GM12801 (cell line): Measurements from ENCODE around the gene CEACAM3.

Experiments used
- TF ChIP-seq, protein P1 (sequence below): IDR thresholded peaks from one replicate; pipeline ENCODE4 v1.5.1; 2011; ENCODE audit warnings: control low read depth; ENCODE audit not compliant: insufficient read length; ENCODE audit errors: extremely low read depth

Gene CEACAM3

GRCh38 chr19:41767115-41767514 is 29.3 kb upstream of the CEACAM3 start:
- TF ChIP-seq, protein P1, sequence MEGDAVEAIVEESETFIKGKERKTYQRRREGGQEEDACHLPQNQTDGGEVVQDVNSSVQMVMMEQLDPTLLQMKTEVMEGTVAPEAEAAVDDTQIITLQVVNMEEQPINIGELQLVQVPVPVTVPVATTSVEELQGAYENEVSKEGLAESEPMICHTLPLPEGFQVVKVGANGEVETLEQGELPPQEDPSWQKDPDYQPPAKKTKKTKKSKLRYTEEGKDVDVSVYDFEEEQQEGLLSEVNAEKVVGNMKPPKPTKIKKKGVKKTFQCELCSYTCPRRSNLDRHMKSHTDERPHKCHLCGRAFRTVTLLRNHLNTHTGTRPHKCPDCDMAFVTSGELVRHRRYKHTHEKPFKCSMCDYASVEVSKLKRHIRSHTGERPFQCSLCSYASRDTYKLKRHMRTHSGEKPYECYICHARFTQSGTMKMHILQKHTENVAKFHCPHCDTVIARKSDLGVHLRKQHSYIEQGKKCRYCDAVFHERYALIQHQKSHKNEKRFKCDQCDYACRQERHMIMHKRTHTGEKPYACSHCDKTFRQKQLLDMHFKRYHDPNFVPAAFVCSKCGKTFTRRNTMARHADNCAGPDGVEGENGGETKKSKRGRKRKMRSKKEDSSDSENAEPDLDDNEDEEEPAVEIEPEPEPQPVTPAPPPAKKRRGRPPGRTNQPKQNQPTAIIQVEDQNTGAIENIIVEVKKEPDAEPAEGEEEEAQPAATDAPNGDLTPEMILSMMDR, result no peak

GRCh38 chr19:41769608-41770007 is 26.8 kb upstream of the CEACAM3 start:
- TF ChIP-seq, protein P1, result no peak

DNA sequence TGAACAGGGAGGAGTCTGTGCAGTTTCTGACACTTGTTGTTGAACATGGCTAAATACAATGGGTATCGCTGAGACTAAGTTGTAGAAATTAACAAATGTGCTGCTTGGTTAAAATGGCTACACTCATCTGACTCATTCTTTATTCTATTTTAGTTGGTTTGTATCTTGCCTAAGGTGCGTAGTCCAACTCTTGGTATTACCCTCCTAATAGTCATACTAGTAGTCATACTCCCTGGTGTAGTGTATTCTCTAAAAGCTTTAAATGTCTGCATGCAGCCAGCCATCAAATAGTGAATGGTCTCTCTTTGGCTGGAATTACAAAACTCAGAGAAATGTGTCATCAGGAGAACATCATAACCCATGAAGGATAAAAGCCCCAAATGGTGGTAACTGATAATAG is 25.0 kb upstream of the CEACAM3 start:
- TF ChIP-seq, protein P1, result no peak

GRCh38 chr19:41774515-41774980 is 21.8 kb upstream of the CEACAM3 start:
- TF ChIP-seq, protein P1, result no peak

DNA sequence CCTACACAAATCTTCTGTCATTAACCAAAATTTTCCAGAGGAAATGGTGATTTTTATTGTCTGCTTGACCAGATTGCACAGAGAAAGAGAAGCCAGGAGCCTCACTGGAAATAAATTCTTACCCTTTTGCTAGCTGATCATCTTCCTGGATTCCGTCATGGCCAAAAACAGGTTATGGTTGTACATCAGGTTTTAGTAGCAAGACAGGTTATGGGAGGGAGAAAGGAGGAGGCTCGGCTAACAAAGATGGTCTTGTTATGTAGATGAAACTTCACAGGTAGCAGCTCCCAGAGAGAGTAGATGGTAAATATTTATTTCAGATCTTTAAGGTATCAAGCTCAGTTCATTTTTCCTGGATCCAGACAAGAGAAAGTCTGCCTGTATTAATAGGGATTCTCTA is 19.7 kb upstream of the CEACAM3 start:
- TF ChIP-seq, protein P1, result no peak

- TF ChIP-seq, protein P1, result no peak
These were observed 12.8 kb upstream of the CEACAM3 start for GRCh38 chr19:41783612-41784011.

DNA sequence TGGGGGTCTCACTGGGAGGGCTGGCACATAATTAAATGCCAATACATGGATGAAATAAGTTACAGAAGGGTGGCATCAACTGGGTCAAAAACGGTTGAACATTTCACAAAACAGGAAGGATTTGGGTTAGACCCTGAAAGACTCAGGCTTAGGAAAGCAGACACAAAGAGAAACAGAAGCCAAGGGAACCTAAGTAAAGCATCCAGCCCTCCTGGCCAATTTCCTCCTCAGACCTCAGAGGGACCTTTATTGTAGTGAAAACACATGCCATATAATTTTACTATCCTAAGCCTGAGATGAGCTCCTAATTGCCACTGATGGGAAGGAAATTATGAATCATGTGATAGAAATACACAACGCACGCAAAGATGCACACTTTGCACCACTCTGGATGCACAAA is 12.1 kb upstream of the CEACAM3 start:
- TF ChIP-seq, protein P1, result no peak

GRCh38 chr19:41784743-41785142 is 11.6 kb upstream of the CEACAM3 start:
- TF ChIP-seq, protein P1, result no peak
